ENCODE results near the gene F10.
"Not testable (repeated sequence)": the region's sequence is repeated elsewhere in the genome, so short reads cannot be mapped to it uniquely, and the experiment has no call there.

Gene F10

DNA sequence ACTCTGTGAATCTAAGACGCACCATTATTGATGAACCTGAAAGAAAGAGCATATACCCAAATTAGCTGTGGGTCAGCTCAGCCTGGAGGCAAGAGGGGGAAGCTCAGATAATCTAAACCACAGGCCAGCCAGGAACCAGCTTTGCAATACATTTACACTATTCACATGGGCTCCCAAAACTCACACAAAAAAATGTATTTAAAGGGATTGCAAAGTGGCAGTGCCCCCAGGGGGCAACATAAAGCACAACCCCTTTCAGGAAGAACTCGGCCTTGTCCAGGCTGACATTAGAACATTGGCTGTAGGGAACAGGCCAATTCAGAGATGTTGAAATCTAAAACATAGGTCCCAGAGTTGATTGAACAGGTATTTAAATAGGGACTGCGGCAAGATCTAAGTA lies 32.6 kb downstream of the F10 start:
- WGBS, 2 experiments = 90 to 91% methylated on average over 3 of the region's 3 CpGs
- Histone ChIP-seq H3K27me3 (ENCODE audit: control insufficient read depth, insufficient read depth, low read length, poor library complexity, severe bottlenecking) (peaks cover 28% of the 10 kb centered on the region), H3K9me3 (ENCODE audit: control insufficient read depth, low read length) (no peaks in the 10 kb centered on the region), H3K4me1 (ENCODE audit: control insufficient read depth, insufficient read depth, low read length) (peaks cover 21% of the 10 kb centered on the region), H3K27ac (ENCODE audit: insufficient read depth, low read depth, low read length, poor library complexity, severe bottlenecking) (no peak overlapping the region), H3K36me3 (ENCODE audit: control insufficient read depth, insufficient read depth, low read length) (no peaks in the 10 kb centered on the region), H3K4me3 (ENCODE audit: insufficient read depth, low read depth, low read length) (no peak overlapping the region)

- H3K27ac ChIP-seq (ENCODE audit: insufficient read depth, low read depth, low read length, poor library complexity, severe bottlenecking) = no peak overlapping the region
- WGBS, 2 experiments = 93 to 94% methylated on average over 9 of the region's 9 CpGs
- peaks cover 21% of the 10 kb centered on the region for H3K4me1 ChIP-seq (ENCODE audit: control insufficient read depth, insufficient read depth, low read length)
- H3K27me3 ChIP-seq (ENCODE audit: control insufficient read depth, insufficient read depth, low read length, poor library complexity, severe bottlenecking) = peaks cover 26% of the 10 kb centered on the region
- H3K36me3 ChIP-seq (ENCODE audit: control insufficient read depth, insufficient read depth, low read length) = no peaks in the 10 kb centered on the region
- H3K9me3 ChIP-seq (ENCODE audit: control insufficient read depth, low read length) = no peaks in the 10 kb centered on the region
- no peak overlapping the region for H3K4me3 ChIP-seq (ENCODE audit: insufficient read depth, low read depth, low read length)
These were observed 33.5 kb downstream of the F10 start for GRCh38 chr13:113155982-113156655.

- no peak overlapping the region for H3K27ac ChIP-seq (ENCODE audit: insufficient read depth, low read depth, low read length, poor library complexity, severe bottlenecking)
- no peak overlapping the region for H3K4me3 ChIP-seq (ENCODE audit: insufficient read depth, low read depth, low read length)
- WGBS, 2 experiments = 84 to 86% methylated on average over 12 of the region's 12 CpGs
- H3K4me1 ChIP-seq (ENCODE audit: control insufficient read depth, insufficient read depth, low read length) = peaks cover 21% of the 10 kb centered on the region
- no peaks in the 10 kb centered on the region for H3K36me3 ChIP-seq (ENCODE audit: control insufficient read depth, insufficient read depth, low read length)
- no peaks in the 10 kb centered on the region for H3K9me3 ChIP-seq (ENCODE audit: control insufficient read depth, low read length)
- H3K27me3 ChIP-seq (ENCODE audit: control insufficient read depth, insufficient read depth, low read length, poor library complexity, severe bottlenecking) = peaks cover 14% of the 10 kb centered on the region
These were observed 34.8 kb downstream of the F10 start for GRCh38 chr13:113157206-113157928.

DNA sequence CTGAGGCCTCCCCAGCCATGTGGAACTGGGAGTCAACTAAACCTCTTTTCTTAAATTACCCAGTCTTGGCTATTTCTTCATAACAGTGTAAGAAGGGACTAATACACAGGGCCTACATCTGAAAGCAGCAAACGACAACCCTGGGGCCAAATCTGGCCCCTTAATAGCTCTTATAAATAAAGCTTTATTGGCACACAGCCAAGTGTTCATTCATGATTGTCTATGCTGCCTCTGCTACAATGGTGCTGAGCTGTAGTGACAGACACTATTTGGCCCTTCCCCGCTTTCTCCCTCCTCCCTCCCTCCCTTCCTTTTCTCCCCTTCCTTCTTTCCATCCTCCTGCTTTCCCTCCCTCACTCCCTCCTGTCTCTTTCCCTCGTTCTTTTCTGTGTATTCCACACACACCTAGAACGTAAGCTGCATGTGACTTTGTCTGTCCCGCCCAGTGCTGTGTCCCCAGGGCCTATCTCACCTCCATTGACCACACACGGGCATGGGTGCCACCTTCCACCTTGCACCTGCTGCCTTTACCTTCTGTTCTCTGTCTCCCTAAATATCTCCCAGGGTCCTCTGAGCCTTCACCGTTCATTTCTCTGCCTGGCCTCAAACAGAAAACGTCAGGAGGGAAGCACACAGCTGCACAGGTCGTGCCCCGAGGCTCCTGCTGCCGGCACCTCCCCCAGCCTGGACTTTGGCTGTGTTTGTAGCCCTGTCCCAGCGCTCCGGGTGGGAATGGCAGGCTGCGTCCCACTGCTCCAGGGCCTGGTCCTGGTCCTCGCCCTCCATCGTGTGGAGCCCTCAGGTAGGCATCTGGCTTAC lies 35.5 kb downstream of the F10 start, which contains the start of gene PROZ:
TSS of gene PROZ (plus strand) at position 720 of the 819 bp plus-strand sequence. CDS start at position 733, 13 bp downstream.
- Histone ChIP-seq H3K9me3 (ENCODE audit: control insufficient read depth, low read length) (no peaks in the 10 kb centered on the region), H3K27ac (ENCODE audit: insufficient read depth, low read depth, low read length, poor library complexity, severe bottlenecking) (no peak within 1 kb of the TSS), H3K4me3 (ENCODE audit: insufficient read depth, low read depth, low read length) (no peak within 1 kb of the TSS), H3K27me3 (ENCODE audit: control insufficient read depth, insufficient read depth, low read length, poor library complexity, severe bottlenecking) (peaks cover 8% of the 10 kb centered on the region), H3K36me3 (ENCODE audit: control insufficient read depth, insufficient read depth, low read length) (no peaks in the 10 kb centered on the region), H3K4me1 (ENCODE audit: control insufficient read depth, insufficient read depth, low read length) (peaks cover 19% of the 10 kb centered on the region)
- WGBS, 2 experiments = 66 to 68% methylated on average over 16 of the region's 16 CpGs

DNA sequence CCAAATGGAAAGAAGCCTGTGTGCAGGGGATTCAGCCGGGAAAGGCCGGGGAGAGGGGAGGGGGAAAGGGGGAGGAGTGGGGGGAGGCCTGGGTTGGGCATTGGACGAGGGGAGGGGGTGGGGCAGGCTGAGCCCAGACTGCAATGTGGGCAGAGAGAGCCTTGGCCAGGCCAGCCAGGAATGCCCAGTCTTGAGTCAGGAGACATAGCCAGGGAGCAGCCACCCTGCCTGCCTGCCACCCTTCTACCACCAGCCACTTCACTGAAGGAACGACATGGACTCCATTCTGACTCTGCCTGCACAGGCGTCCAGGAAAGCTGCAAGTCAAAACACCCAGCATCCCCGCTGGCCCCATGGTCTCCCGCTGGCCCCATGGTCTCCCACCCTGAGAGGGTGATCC lies 36.3 kb downstream of the F10 start:
- Histone ChIP-seq H3K27me3 (ENCODE audit: control insufficient read depth, insufficient read depth, low read length, poor library complexity, severe bottlenecking) (peaks cover 5% of the 10 kb centered on the region), H3K9me3 (ENCODE audit: control insufficient read depth, low read length) (no peaks in the 10 kb centered on the region), H3K4me3 (ENCODE audit: insufficient read depth, low read depth, low read length) (no peak overlapping the region), H3K36me3 (ENCODE audit: control insufficient read depth, insufficient read depth, low read length) (no peaks in the 10 kb centered on the region), H3K27ac (ENCODE audit: insufficient read depth, low read depth, low read length, poor library complexity, severe bottlenecking) (no peak overlapping the region), H3K4me1 (ENCODE audit: control insufficient read depth, insufficient read depth, low read length) (peaks cover 18% of the 10 kb centered on the region)
- WGBS, 2 experiments = 65 to 69% methylated on average over 7 of the region's 7 CpGs

DNA sequence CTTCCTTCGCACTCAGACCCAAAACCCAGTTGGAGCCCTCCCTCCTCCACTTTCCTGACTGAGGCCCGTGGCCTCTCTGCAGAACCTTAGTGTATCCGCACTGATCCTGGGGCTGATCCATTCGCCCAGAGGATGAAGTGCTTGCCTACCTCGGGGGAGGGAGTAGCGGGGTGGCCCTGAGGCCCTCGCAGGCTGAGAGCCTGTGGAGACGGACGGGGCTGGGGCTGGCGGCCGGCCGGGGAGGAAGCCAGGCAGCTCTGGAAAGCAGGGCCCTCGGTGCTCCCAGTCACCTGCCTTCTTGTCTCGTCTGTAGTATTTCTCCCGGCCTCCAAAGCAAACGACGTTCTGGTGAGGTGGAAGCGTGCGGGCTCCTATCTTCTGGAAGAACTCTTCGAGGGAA lies 37.1 kb downstream of the F10 start:
- Histone ChIP-seq H3K9me3 (ENCODE audit: control insufficient read depth, low read length) (no peaks in the 10 kb centered on the region), H3K27me3 (ENCODE audit: control insufficient read depth, insufficient read depth, low read length, poor library complexity, severe bottlenecking) (peaks cover 5% of the 10 kb centered on the region), H3K36me3 (ENCODE audit: control insufficient read depth, insufficient read depth, low read length) (no peaks in the 10 kb centered on the region), H3K4me1 (ENCODE audit: control insufficient read depth, insufficient read depth, low read length) (peaks cover 18% of the 10 kb centered on the region), H3K27ac (ENCODE audit: insufficient read depth, low read depth, low read length, poor library complexity, severe bottlenecking) (no peak overlapping the region), H3K4me3 (ENCODE audit: insufficient read depth, low read depth, low read length) (no peak overlapping the region)
- WGBS, 2 experiments = 79 to 80% methylated on average over 20 of the region's 20 CpGs

DNA sequence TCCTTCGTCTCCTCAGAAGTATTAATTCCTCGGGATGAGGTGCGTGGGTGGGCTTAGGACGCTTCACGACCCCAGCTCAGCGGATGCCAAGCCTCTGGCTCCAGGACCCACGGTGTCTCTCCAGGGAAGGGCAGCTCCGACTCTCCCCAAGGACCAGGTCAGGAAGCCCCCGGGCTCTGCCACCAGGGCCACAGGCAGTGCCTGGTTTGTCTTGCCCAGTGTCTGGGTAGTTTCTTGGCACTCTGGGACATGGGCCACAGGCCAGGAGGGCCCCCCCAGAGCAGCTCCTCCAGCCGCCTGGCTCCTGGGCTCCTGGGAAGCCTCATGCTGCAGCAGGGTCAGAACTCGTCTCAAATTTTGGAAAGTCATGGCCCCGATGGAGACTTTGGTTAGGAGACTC lies 38.4 kb downstream of the F10 start:
- 85 to 86% methylated on average over 12 of the region's 12 CpGs for WGBS, 2 experiments
- Histone ChIP-seq H3K4me3 (ENCODE audit: insufficient read depth, low read depth, low read length) (no peak overlapping the region), H3K36me3 (ENCODE audit: control insufficient read depth, insufficient read depth, low read length) (no peaks in the 10 kb centered on the region), H3K4me1 (ENCODE audit: control insufficient read depth, insufficient read depth, low read length) (peaks cover 18% of the 10 kb centered on the region), H3K9me3 (ENCODE audit: control insufficient read depth, low read length) (no peaks in the 10 kb centered on the region), H3K27me3 (ENCODE audit: control insufficient read depth, insufficient read depth, low read length, poor library complexity, severe bottlenecking) (peaks cover 5% of the 10 kb centered on the region), H3K27ac (ENCODE audit: insufficient read depth, low read depth, low read length, poor library complexity, severe bottlenecking) (no peak overlapping the region)

DNA sequence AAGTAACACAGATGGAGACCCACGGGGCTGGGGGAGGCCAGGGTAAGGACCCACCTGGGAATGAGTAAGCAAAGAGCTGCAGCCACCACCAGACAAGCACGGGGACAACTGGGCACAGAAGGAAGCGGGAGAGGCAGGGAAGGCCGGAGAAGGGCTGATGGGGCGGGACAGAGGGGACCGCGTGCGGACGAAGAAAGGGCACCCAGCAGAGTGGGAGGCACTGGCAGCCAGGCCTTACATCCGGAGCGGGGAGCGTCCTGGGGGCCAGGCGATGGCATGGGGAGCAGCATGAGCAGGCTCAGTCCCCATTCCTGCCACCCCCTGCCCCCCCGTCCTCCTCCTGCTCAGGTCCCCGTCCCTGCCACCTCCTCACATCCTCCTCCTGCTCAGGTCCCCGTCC lies 38.8 kb downstream of the F10 start:
- WGBS, 2 experiments = 33 to 36% methylated on average over 16 of the region's 16 CpGs
- peaks cover 5% of the 10 kb centered on the region for H3K27me3 ChIP-seq (ENCODE audit: control insufficient read depth, insufficient read depth, low read length, poor library complexity, severe bottlenecking)
- H3K9me3 ChIP-seq (ENCODE audit: control insufficient read depth, low read length) = no peaks in the 10 kb centered on the region
- no peaks in the 10 kb centered on the region for H3K36me3 ChIP-seq (ENCODE audit: control insufficient read depth, insufficient read depth, low read length)
- no peak overlapping the region for H3K4me3 ChIP-seq (ENCODE audit: insufficient read depth, low read depth, low read length)
- H3K27ac ChIP-seq (ENCODE audit: insufficient read depth, low read depth, low read length, poor library complexity, severe bottlenecking) = no peak overlapping the region
- H3K4me1 ChIP-seq (ENCODE audit: control insufficient read depth, insufficient read depth, low read length) = peaks cover 18% of the 10 kb centered on the region

DNA sequence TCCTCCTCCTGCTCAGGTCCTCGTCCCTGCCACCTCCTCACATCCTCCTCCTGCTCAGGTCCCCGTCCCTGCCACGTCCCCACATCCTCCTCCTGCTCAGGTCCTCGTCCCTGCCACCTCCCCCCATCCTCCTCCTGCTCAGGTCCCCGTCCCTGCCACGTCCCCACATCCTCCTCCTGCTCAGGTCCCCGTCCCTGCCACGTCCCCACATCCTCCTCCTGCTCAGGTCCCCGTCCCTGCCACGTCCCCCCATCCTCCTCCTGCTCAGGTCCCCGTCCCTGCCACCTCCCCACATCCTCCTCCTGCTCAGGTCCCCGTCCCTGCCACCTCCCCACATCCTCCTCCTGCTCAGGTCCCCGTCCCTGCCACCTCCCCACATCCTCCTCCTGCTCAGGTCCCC lies 39.4 kb downstream of the F10 start:
- H3K4me1 ChIP-seq (ENCODE audit: control insufficient read depth, insufficient read depth, low read length) = peaks cover 18% of the 10 kb centered on the region
- H3K27ac ChIP-seq (ENCODE audit: insufficient read depth, low read depth, low read length, poor library complexity, severe bottlenecking); H3K36me3 ChIP-seq (ENCODE audit: control insufficient read depth, insufficient read depth, low read length); H3K27me3 ChIP-seq (ENCODE audit: control insufficient read depth, insufficient read depth, low read length, poor library complexity, severe bottlenecking); H3K4me3 ChIP-seq (ENCODE audit: insufficient read depth, low read depth, low read length); H3K9me3 ChIP-seq (ENCODE audit: control insufficient read depth, low read length): not testable (repeated sequence)
- 68 to 89% methylated on average over 4 to 5 of the region's 13 CpGs for WGBS, 2 experiments

Measured in ectodermal cell (in vitro differentiated cells).